Endodermal cell (in vitro differentiated cells): Measurements from ENCODE around the gene PTPRC. TPM values are rescaled to one million over a fixed set of nuclear protein-coding genes. Genes with fewer than 3 reads are reported as not detected.

Source experiments
- DNase-seq: peaks from one replicate; pipeline ENCODE4 v3.0.0-alpha.2; 2017
- H3K27ac ChIP-seq: 2 replicates; pipeline ENCODE4 v1.5.1; 2013; ENCODE audit warnings: mild to moderate bottlenecking, low read depth, low read length, moderate library complexity
- H3K27me3 ChIP-seq: 2 replicates; pipeline ENCODE4 v1.6.1; 2013; ENCODE audit warnings: mild to moderate bottlenecking, low read length, moderate library complexity; ENCODE audit not compliant: insufficient read depth, control insufficient read depth, poor library complexity, severe bottlenecking
- H3K36me3 ChIP-seq: 2 replicates; pipeline ENCODE4 v1.7.0; 2013; ENCODE audit warnings: mild to moderate bottlenecking, low read length, moderate library complexity; ENCODE audit not compliant: control insufficient read depth, insufficient read depth
- H3K4me1 ChIP-seq: one replicate; pipeline ENCODE4 v1.7.0; 2013; ENCODE audit warnings: low read length; ENCODE audit not compliant: control insufficient read depth, insufficient read depth
- H3K4me3 ChIP-seq: 2 replicates; pipeline ENCODE4 v1.5.1; 2013; ENCODE audit warnings: mild to moderate bottlenecking, low read length, moderate library complexity
- H3K9ac ChIP-seq: 2 replicates; pipeline ENCODE4 v1.6.1; 2013; ENCODE audit warnings: mild to moderate bottlenecking, low read length, moderate library complexity; ENCODE audit not compliant: poor library complexity, severe bottlenecking; ENCODE audit errors: extremely low read depth
- H3K9me3 ChIP-seq: 2 replicates; pipeline ENCODE4 v1.6.1; 2013; ENCODE audit warnings: mild to moderate bottlenecking, low read length, moderate library complexity; ENCODE audit not compliant: control insufficient read depth
- H3K27ac Mint-ChIP-seq: 2 replicates; pipeline ENCODE4 v1.8.0; 2020; ENCODE audit warnings: mixed read lengths
- H3K27me3 Mint-ChIP-seq: 2 replicates; pipeline ENCODE4 v1.8.0; 2021; ENCODE audit warnings: mild to moderate bottlenecking, mixed read lengths; ENCODE audit not compliant: insufficient read depth
- H3K36me3 Mint-ChIP-seq: 2 replicates; pipeline ENCODE4 v1.8.0; 2020; ENCODE audit warnings: low read depth, mixed read lengths
- H3K4me1 Mint-ChIP-seq: 2 replicates; pipeline ENCODE4 v1.8.0; 2020; ENCODE audit warnings: mixed read lengths
- H3K4me3 Mint-ChIP-seq: 2 replicates; pipeline ENCODE4 v1.8.0; 2020; ENCODE audit warnings: mild to moderate bottlenecking, moderate library complexity, mixed read lengths
- H3K9me3 Mint-ChIP-seq: 2 replicates; pipeline ENCODE4 v1.8.0; 2020; ENCODE audit warnings: mild to moderate bottlenecking, mixed read lengths
- CTCF ChIP-seq: fragments of 200-600 bp; sonication (generic); conservative IDR thresholded peaks from 2 replicates; pipeline ENCODE4 v1.5.0; 2021; ENCODE audit warnings: antibody characterized with exemption, mild to moderate bottlenecking
- WGBS, 2 experiments: methylation state at CpG; one replicate each; pipeline versions ENCODE4 v1.1.5 to v1.1.7; 2013; ENCODE audit warnings: missing lambda C conversion rate in 2 of 2, mixed read lengths in 1 of 2; ENCODE audit not compliant: insufficient coverage in 1 of 2, insufficient read length in 1 of 2; 5-methylcytosine and 5-hydroxymethylcytosine counted together
- total RNA-seq, 2 donors: library from RNA; stranded (reverse); fragmentation: NEBNext Ultra II Directional in 1 of 2; extraction: Animal tissue kit (Norgen Biotek cat#: 25700) in 1 of 2; gene quantifications; 2 replicates in 1 of 2; 3 replicates in 1 of 2; pipeline ENCODE4 v1.2.1, GENCODE V29; 2021

The PTPRC gene
- total RNA-seq, 2 donors from 2014 or later = 0.11 TPM; not detected in 1

GRCh38 chr1:198756470-198756869 lies 117.6 kb downstream of the PTPRC start:
- no peaks in the 10 kb centered on the region for H3K27me3 Mint-ChIP-seq
- no peaks in the 10 kb centered on the region for H3K36me3 Mint-ChIP-seq
- H3K27ac ChIP-seq = no peak overlapping the region
- H3K4me3 ChIP-seq = no peak overlapping the region
- TF ChIP-seq CTCF = no peak
- no peaks in the 10 kb centered on the region for H3K36me3 ChIP-seq
- no peaks in the 10 kb centered on the region for H3K9me3 Mint-ChIP-seq
- no peaks in the 10 kb centered on the region for H3K4me1 Mint-ChIP-seq
- DNase-seq = no peak
- H3K4me1 ChIP-seq = no peaks in the 10 kb centered on the region
- no peak overlapping the region for H3K9ac ChIP-seq
- no peak overlapping the region for H3K27ac Mint-ChIP-seq
- H3K9me3 ChIP-seq = no peaks in the 10 kb centered on the region
- H3K27me3 ChIP-seq = no peaks in the 10 kb centered on the region
- no peak overlapping the region for H3K4me3 Mint-ChIP-seq

- Histone ChIP-seq H3K9me3 (no peaks in the 10 kb centered on the region), H3K4me1 (no peaks in the 10 kb centered on the region), H3K9ac (no peak overlapping the region), H3K4me3 (no peak overlapping the region), H3K36me3 (no peaks in the 10 kb centered on the region), H3K27ac (no peak overlapping the region), H3K27me3 (no peaks in the 10 kb centered on the region)
- Mint-ChIP-seq H3K4me3 (no peak overlapping the region), H3K4me1 (no peaks in the 10 kb centered on the region), H3K36me3 (no peaks in the 10 kb centered on the region), H3K27me3 (no peaks in the 10 kb centered on the region), H3K27ac (no peak overlapping the region), H3K9me3 (no peaks in the 10 kb centered on the region)
- WGBS, 2 experiments = 93% methylated on average over 3 of the region's 4 CpGs; no CpG with 5 or more reads in 1 of the 2 experiments
- no peak for DNase-seq
- TF ChIP-seq CTCF = no peak
Observed at GRCh38 chr1:198761859-198762616, 123.2 kb downstream of the PTPRC start.

- WGBS, 2 experiments = 64% methylated on average over 1 of the region's 1 CpG; no CpG with 5 or more reads in 1 of the 2 experiments
- TF ChIP-seq CTCF = no peak
- DNase-seq = no peak
- no peak overlapping the region for H3K9ac ChIP-seq
- Mint-ChIP-seq H3K4me3 (no peak overlapping the region), H3K4me1 (no peaks in the 10 kb centered on the region), H3K27me3 (no peaks in the 10 kb centered on the region), H3K36me3 (no peaks in the 10 kb centered on the region), H3K9me3 (no peaks in the 10 kb centered on the region), H3K27ac (no peak overlapping the region)
- no peak overlapping the region for H3K4me3 ChIP-seq
- H3K27ac ChIP-seq = no peak overlapping the region
- no peaks in the 10 kb centered on the region for H3K27me3 ChIP-seq
- no peaks in the 10 kb centered on the region for H3K36me3 ChIP-seq
- H3K9me3 ChIP-seq = no peaks in the 10 kb centered on the region
- H3K4me1 ChIP-seq = no peaks in the 10 kb centered on the region
Observed at GRCh38 chr1:198763298-198763714, 124.5 kb downstream of the PTPRC start.
